Transverse colon (tissue), 4 donors: ENCODE measurements around the gene FANCI. TPM values are rescaled to one million over a fixed set of nuclear protein-coding genes. Genes with fewer than 3 reads are reported as not detected.

Source experiments
- DNase-seq: peaks from one replicate; pipeline ENCODE4 v3.0.0-alpha.2; 2019
- H3K27ac ChIP-seq, 4 donors: fragments of 200-600 bp; sonication (generic); 2 replicates each; pipeline ENCODE4 v1.5.1; 2016 to 2018; ENCODE audit warnings: inconsistent platforms in 4 of 4
- H3K27me3 ChIP-seq: fragments of 200-600 bp; sonication (generic); 2 replicates; pipeline ENCODE4 v1.5.1; 2017; ENCODE audit warnings: inconsistent platforms
- H3K36me3 ChIP-seq, 4 donors: fragments of 200-600 bp; sonication (generic); 2 replicates each; pipeline ENCODE4 v1.5.1; 2017 to 2019; ENCODE audit warnings: inconsistent platforms in 4 of 4
- H3K4me1 ChIP-seq, 4 donors: fragments of 200-600 bp; sonication (generic); 2 replicates each; pipeline ENCODE4 v1.5.1; 2017 to 2020; ENCODE audit warnings: inconsistent platforms in 4 of 4
- H3K4me3 ChIP-seq, 4 donors: fragments of 200-600 bp; sonication (generic); 1 replicate in 1 of 4; 2 replicates in 3 of 4; pipeline versions ENCODE4 v1.5.1 to v1.6.1; 2017 to 2019; ENCODE audit warnings: inconsistent platforms in 4 of 4
- H3K9me3 ChIP-seq, 2 donors: fragments of 200-600 bp; sonication (generic); 2 replicates each; pipeline ENCODE4 v1.5.1; 2017 to 2019; ENCODE audit warnings: inconsistent platforms in 2 of 2
- CTCF ChIP-seq, 5 experiments: fragments of 200-600 bp in 3 of 5; fragments of 450-650 bp in 2 of 5; sonication (generic) in 3 of 5; IDR thresholded peaks; 1 replicate in 2 of 5; 2 replicates in 3 of 5; pipeline ENCODE4 v1.5.1; 2016 to 2017; ENCODE audit warnings: antibody characterized with exemption in 5 of 5, inconsistent platforms in 3 of 5, mild to moderate bottlenecking in 2 of 5, moderate library complexity in 1 of 5
- EP300 ChIP-seq: sonication (generic); formaldehyde crosslinking; IDR thresholded peaks from one replicate; pipeline ENCODE4 v1.6.1; 2017; ENCODE audit warnings: antibody characterized with exemption, low read depth
- POLR2A ChIP-seq: fragments of 450-650 bp; IDR thresholded peaks from one replicate; pipeline ENCODE4 v1.6.1; 2016; ENCODE audit warnings: antibody characterized with exemption, mild to moderate bottlenecking, moderate library complexity
- POLR2AphosphoS5 ChIP-seq, 3 donors: sonication (generic); formaldehyde crosslinking; IDR thresholded peaks; one replicate each; pipeline ENCODE4 v1.6.1; 2016; ENCODE audit warnings: antibody characterized with exemption in 3 of 3
- WGBS, 2 donors: methylation state at CpG; one replicate each; pipeline ENCODE4 v1.1.5; 2018; ENCODE audit warnings: low coverage in 1 of 2; 5-methylcytosine and 5-hydroxymethylcytosine counted together
- in situ Hi-C, 4 donors: fragments of 200-750 bp; cut with MboI; loops; one replicate each; pipeline versions ENCODE4 v1.15.0 to v1.15.1; 2017; ENCODE audit warnings: low sequenced_read_pairs in 3 of 4, low pct_ligation_motif_present in 1 of 4, low pct_unique_long_range_greater_than_20kb in 1 of 4
- intact Hi-C: fragments of 100-400 bp; cut with DNase I; formaldehyde crosslinking; loops from one replicate; pipeline ENCODE4 v1.15.1; 2023; ENCODE audit warnings: low total_unique reads
- total RNA-seq, 4 donors: library from RNA; depleted of rRNA; stranded (reverse); fragments of >200 nt; gene quantifications; one replicate each; pipeline ENCODE4 v1.1.0, GENCODE V29; 2016

Gene FANCI
- total RNA-seq, 4 donors from 2014 or later, result 3.7 to 10.3 (median 4.5) TPM

GRCh38 chr15:89320200-89320599 lies 76.4 kb downstream of the FANCI start:
- DNase-seq, result no peak
- no peaks in the 10 kb centered on the region for H3K9me3 ChIP-seq
- H3K36me3 ChIP-seq, result peaks cover 0 to 86% (median 44%) of the 10 kb centered on the region in 4 donors
- H3K4me3 ChIP-seq, result no peak overlapping the region
- whole genome bisulfite sequencing, 2 donors, result 97% methylated on average over 2 of the region's 2 CpGs; no CpG with 5 or more reads in 1 of the 2 donors
- TF ChIP-seq CTCF (IDR thresholded peaks at IDR 0.05) (no peak), POLR2AphosphoS5 (IDR thresholded peaks at IDR 0.05) (no peak)
- no peaks in the 10 kb centered on the region for H3K27me3 ChIP-seq
- H3K4me1 ChIP-seq, result no peaks in the 10 kb centered on the region
- H3K27ac ChIP-seq, result no peak overlapping the region
- in situ Hi-C loops (no loop called here), intact Hi-C loops (no loop called here)

DNA sequence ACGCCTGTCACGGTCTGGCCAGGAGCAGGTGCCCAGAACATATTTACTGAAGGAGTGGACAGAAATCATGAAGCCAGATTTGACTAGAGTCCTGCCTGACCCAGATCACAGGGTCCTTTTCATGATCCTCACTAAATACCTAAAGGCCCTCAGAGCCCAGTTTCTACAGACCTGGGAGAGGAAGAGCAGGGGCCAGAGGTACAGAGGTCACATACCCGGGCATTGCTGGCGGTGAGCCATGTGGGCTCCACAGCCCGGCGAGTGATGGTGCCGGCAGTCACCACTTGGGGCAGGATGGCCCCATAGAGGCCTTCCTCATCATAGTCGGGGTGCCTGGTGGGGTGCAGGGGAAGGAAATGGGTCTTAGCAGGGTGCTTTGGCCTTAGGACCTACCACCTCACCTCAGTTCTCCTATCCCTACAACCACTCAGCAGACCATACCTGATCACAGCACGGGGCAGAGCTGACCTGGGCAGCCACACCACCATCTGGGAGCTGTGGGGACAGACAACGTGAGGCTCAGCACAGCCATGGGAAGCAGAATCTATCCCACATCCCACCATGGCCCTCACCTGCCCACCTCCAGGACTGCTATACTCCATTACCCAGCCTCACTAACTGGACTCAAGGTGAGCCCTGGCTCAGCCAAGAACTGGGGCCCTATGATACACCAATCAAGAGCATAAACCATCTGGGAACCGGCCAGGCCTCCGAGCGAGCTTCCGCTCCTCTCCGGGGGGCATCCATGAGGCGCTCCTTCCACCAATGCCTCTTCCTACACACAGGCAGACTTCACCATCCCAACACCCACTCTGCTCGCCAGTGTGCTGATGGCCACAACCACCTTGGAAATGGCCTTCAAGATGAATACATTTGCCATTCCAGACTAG lies 78.0 kb downstream of the FANCI start:
- H3K4me1 ChIP-seq, result no peaks in the 10 kb centered on the region
- 84% methylated on average over 17 of the region's 17 CpGs; no CpG with 5 or more reads in 1 of the 2 donors for WGBS, 2 donors
- H3K4me3 ChIP-seq, result no peak overlapping the region
- in situ Hi-C loops, result no loop called here
- intact Hi-C loops, result no loop called here
- no peaks in the 10 kb centered on the region for H3K27me3 ChIP-seq
- no peaks in the 10 kb centered on the region for H3K9me3 ChIP-seq
- DNase-seq, result no peak
- H3K27ac ChIP-seq, result no peak overlapping the region
- peaks cover 0 to 88% (median 47%) of the 10 kb centered on the region in 4 donors for H3K36me3 ChIP-seq
- TF ChIP-seq CTCF (IDR thresholded peaks at IDR 0.05), result no peak
- no peak for TF ChIP-seq POLR2A
- no peak for TF ChIP-seq EP300
- TF ChIP-seq POLR2AphosphoS5 (IDR thresholded peaks at IDR 0.05), result no peak

DNA sequence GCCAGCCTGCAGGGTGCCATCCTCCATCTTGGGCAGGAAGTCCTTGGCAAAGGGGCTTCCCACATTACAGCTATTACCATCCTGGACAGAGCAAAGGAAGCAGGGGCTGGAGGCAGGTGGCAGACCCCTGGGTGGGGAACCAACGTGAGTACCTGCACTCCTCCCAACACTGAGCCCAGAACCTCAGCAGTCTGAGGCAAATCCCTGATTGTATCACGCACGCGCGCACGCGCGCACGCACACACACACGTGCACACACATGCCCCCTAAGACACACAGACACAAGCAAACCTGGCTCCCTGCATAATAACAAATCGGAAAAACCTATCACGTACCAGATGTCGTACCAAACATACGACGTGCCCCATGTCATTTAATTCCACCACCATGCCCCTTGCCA lies 79.0 kb downstream of the FANCI start:
- TF ChIP-seq CTCF (IDR thresholded peaks at IDR 0.05) (no peak), EP300 (no peak), POLR2A (no peak), POLR2AphosphoS5 (IDR thresholded peaks at IDR 0.05) (no peak)
- no peaks in the 10 kb centered on the region for H3K9me3 ChIP-seq
- H3K27ac ChIP-seq, result no peak overlapping the region
- 92% methylated on average over 15 of the region's 15 CpGs; no CpG with 5 or more reads in 1 of the 2 donors for WGBS, 2 donors
- H3K4me1 ChIP-seq, result no peaks in the 10 kb centered on the region
- in situ Hi-C loops, result no loop called here
- H3K27me3 ChIP-seq, result no peaks in the 10 kb centered on the region
- DNase-seq, result no peak
- intact Hi-C loops, result no loop called here
- H3K36me3 ChIP-seq, result peaks cover 0 to 83% (median 45%) of the 10 kb centered on the region in 4 donors
- H3K4me3 ChIP-seq, result no peak overlapping the region

DNA sequence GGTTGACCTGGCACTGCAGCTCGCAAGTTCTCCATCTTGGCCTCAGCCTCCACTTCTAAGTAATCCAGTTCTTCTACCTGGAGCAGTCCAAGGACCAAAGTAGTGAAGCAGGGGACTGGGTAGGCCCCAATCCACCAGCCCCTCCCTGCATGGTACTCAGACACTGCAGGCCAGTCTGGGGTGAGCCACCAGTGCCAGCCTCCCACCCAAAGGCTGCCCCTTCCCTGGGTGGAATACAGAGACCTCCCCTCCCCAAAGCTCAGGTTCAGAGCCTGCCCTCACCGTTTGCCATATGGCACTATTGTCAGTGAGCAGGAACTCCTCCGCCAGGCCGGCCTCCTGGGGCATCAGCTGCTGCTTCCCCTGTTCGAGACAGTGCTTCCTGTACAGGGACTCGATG lies 80.0 kb downstream of the FANCI start:
- in situ Hi-C loops, result no loop called here
- TF ChIP-seq CTCF (IDR thresholded peaks at IDR 0.05) (no peak), POLR2AphosphoS5 (IDR thresholded peaks at IDR 0.05) (no peak), POLR2A (no peak), EP300 (no peak)
- intact Hi-C loops, result no loop called here
- peaks cover 0 to 85% (median 48%) of the 10 kb centered on the region in 4 donors for H3K36me3 ChIP-seq
- H3K9me3 ChIP-seq, result no peaks in the 10 kb centered on the region
- H3K4me3 ChIP-seq, result no peak overlapping the region
- no peak for DNase-seq
- H3K4me1 ChIP-seq, result peaks cover 0 to 8% (median 0%) of the 10 kb centered on the region in 4 donors
- H3K27ac ChIP-seq, result no peak overlapping the region
- WGBS, 2 donors, result 88 to 100% methylated on average over 1 to 6 of the region's 6 CpGs
- H3K27me3 ChIP-seq, result no peaks in the 10 kb centered on the region
